Measurements from ENCODE around the gene SLC25A19. TPM values are rescaled to one million over a fixed set of nuclear protein-coding genes. Genes with fewer than 3 reads are reported as not detected.

SLC25A19 gene
- total RNA-seq, 1 donor from 2014 or later, result 10.5 TPM

GRCh38 chr17:75273977-75274708 lies 15.1 kb downstream of the SLC25A19 start:
- DNase-seq (ENCODE audit: low read depth), result no peak
- H3K4me3 ChIP-seq (ENCODE audit: low read depth, low read length), result no peak overlapping the region
- TF ChIP-seq CTCF (conservative IDR thresholded peaks at IDR 0.05; ENCODE audit: low read depth, low read length), result no peak

- no peak overlapping the region for H3K4me3 ChIP-seq (ENCODE audit: low read depth, low read length)
- no peak for DNase-seq (ENCODE audit: low read depth)
- TF ChIP-seq CTCF (conservative IDR thresholded peaks at IDR 0.05; ENCODE audit: low read depth, low read length), result no peak
Measured at GRCh38 chr17:75272848-75273184, 16.4 kb downstream of the SLC25A19 start.

GRCh38 chr17:75271955-75272847 lies 17.0 kb downstream of the SLC25A19 start:
- DNase-seq (ENCODE audit: low read depth), result no peak
- TF ChIP-seq CTCF (conservative IDR thresholded peaks at IDR 0.05; ENCODE audit: low read depth, low read length), result no peak
- H3K4me3 ChIP-seq (ENCODE audit: low read depth, low read length), result peak overlapping the region; percentile 83

- no peak for DNase-seq (ENCODE audit: low read depth)
- peak; percentile 42 for TF ChIP-seq CTCF (conservative IDR thresholded peaks at IDR 0.05; ENCODE audit: low read depth, low read length)
- peak overlapping the region; percentile 83 for H3K4me3 ChIP-seq (ENCODE audit: low read depth, low read length)
Measured at GRCh38 chr17:75271233-75271954, 17.8 kb downstream of the SLC25A19 start.

- DNase-seq (ENCODE audit: low read depth), result no peak
- H3K4me3 ChIP-seq (ENCODE audit: low read depth, low read length), result peak within 1 kb of the TSS; percentile 83
- TF ChIP-seq CTCF (conservative IDR thresholded peaks at IDR 0.05; ENCODE audit: low read depth, low read length), result no peak
Measured at GRCh38 chr17:75270966-75271232, 18.3 kb downstream of the SLC25A19 start, which contains the start of gene MIF4GD. Gene MIF4GD (minus strand): TSS chr17:75271231. CDS start chr17:75270195, 1,036 bp downstream.

- H3K4me3 ChIP-seq (ENCODE audit: low read depth, low read length), result peak overlapping the region; percentile 83
- TF ChIP-seq CTCF (conservative IDR thresholded peaks at IDR 0.05; ENCODE audit: low read depth, low read length), result peak; percentile 52
- no peak for DNase-seq (ENCODE audit: low read depth)
Measured at GRCh38 chr17:75270218-75270965, 18.8 kb downstream of the SLC25A19 start.
